Memory B cell (primary cell): ENCODE measurements around the gene CORO2A.

Experiments
- ATAC-seq: fragments of 150-1000 bp; cut with Tn5 transposase; 2 replicates; pipeline ENCODE4 v1.10.0; 2021; ENCODE audit warnings: low read depth, mild to moderate bottlenecking, moderate library complexity
- DNase-seq, 2 donors: peaks; one replicate each; pipeline ENCODE4 v3.0.0; 2022; ENCODE audit warnings: low spot score in 2 of 2
- H3K27ac Mint-ChIP-seq: one replicate; pipeline ENCODE4 v1.8.0; 2022; ENCODE audit warnings: mild to moderate bottlenecking, moderate library complexity, mixed read lengths
- H3K27me3 Mint-ChIP-seq: one replicate; pipeline ENCODE4 v1.8.0; 2022; ENCODE audit warnings: mixed read lengths
- H3K36me3 Mint-ChIP-seq: one replicate; pipeline ENCODE4 v1.8.0; 2022; ENCODE audit warnings: mild to moderate bottlenecking, mixed read lengths
- H3K4me1 Mint-ChIP-seq: one replicate; pipeline ENCODE4 v1.8.0; 2022; ENCODE audit warnings: mixed read lengths
- H3K4me3 Mint-ChIP-seq: one replicate; pipeline ENCODE4 v1.8.0; 2022; ENCODE audit warnings: mild to moderate bottlenecking, moderate library complexity, mixed read lengths
- H3K9me3 Mint-ChIP-seq: one replicate; pipeline ENCODE4 v1.8.0; 2022; ENCODE audit warnings: mixed read lengths

Gene CORO2A

DNA sequence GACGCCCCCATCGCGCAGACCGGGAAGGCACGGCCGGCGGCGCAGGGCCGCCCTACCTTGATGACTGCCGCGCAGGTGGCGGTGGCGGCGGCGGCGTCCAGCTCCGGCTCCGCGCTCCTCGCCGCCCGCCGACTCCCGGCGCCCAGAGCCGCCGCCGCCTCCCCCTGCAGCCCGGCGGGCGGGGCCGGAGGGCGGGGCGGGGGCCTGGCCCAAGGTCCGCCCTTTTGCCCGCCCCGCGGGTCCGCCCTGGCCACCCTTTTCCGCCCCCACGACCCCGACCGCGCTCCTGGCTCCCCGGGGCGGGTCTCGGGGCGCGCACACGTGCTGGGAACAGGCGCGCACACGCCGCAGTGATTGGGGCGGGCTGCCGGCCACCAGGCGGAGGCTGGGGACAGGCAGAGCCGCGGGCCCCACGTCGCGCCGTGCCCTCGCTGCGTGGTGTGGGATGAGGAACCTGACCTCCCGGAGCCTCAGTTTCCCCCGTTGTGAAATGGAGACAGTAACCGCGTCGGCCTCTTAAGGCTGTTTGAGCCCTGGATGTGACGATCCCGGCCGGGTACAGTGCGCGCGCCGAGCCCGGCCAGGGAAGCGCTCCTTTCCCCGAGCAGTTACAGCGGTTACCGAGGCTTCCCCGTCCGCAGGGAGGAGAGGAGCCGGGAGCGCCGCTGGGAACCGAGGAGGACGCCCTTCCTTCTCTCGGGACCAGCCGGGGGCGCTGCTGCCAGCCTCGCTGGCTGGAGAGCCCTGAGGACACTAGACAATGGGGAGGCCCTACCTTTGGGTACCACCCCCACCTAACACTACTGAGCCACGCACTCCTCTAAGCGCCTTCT lies at the start of gene CORO2A:
CORO2A (minus strand) TSS at position 135 of the 833 bp plus-strand sequence. CDS start 34,977 bp downstream, outside the sequence.
- H3K36me3 Mint-ChIP-seq, result no peaks in the 10 kb centered on the region
- peak within 1 kb of the TSS; percentile 86 for H3K4me3 Mint-ChIP-seq
- no peaks in the 10 kb centered on the region for H3K27me3 Mint-ChIP-seq
- DNase-seq (peak; percentile 47 to 59), ATAC-seq (peak; percentile 78)
- no peaks in the 10 kb centered on the region for H3K9me3 Mint-ChIP-seq
- H3K4me1 Mint-ChIP-seq, result peaks cover 8% of the 10 kb centered on the region
- peak within 1 kb of the TSS; percentile 47 for H3K27ac Mint-ChIP-seq

DNA sequence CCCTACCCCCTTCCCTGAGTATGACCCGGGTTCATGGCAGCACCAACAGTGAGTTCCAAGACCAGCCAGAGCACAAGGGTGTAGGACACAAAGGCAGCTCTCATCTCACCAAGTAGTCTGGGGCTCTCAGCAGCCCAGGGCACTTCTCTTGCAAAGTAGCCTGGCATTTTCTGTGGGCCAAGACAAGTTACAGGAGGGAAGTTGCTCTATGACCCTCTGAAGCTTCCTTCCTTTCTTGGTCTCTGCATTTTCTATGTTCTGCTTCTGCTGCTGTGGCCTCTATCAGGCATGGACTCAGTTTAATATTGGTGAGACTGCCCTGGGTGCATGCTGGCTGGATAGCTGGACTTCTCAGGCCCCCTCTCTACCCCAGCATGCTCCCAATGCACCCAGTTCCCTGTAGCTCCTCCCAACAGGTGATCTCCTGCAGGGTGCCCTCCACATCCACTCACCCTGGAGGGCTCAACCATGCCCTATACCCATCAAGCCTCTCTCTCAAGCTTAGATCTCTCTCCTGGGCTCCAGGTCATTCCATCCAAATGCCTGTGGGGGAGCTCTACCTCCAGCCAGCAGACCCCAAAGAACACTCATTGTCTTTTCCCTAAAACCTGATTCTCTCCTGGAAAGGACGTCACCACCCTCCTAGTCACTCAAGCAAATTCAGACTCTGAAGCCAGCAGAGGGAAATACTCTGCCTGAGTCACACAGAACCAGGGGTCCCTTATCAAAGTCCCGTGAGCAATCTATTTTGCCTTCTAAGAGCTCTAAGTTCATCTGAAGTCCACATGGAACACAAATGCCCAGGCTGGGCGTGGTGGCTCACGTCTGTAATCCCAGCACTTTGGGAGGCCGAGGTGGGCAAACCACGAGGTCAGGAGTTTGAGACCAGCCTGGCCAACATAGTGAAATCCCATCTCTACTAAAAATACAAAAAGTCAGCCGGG lies 49.2 kb upstream of the CORO2A start:
- no peaks in the 10 kb centered on the region for H3K9me3 Mint-ChIP-seq
- ATAC-seq, result no peak
- H3K4me3 Mint-ChIP-seq, result no peak overlapping the region
- H3K36me3 Mint-ChIP-seq, result peaks cover 7% of the 10 kb centered on the region
- peaks cover 4% of the 10 kb centered on the region for H3K4me1 Mint-ChIP-seq
- peak overlapping the region; percentile 26 for H3K27ac Mint-ChIP-seq
- no peaks in the 10 kb centered on the region for H3K27me3 Mint-ChIP-seq
- DNase-seq, result no peak

- Mint-ChIP-seq H3K4me1 (peaks cover 4% of the 10 kb centered on the region), H3K36me3 (peaks cover 8% of the 10 kb centered on the region), H3K27me3 (no peaks in the 10 kb centered on the region), H3K9me3 (no peaks in the 10 kb centered on the region), H3K27ac (no peak overlapping the region), H3K4me3 (no peak overlapping the region)
- ATAC-seq, result no peak
- no peak for DNase-seq
These were observed 48.0 kb upstream of the CORO2A start for GRCh38 chr9:98240475-98240874.

- Mint-ChIP-seq H3K36me3 (peaks cover 16% of the 10 kb centered on the region), H3K9me3 (no peaks in the 10 kb centered on the region), H3K4me3 (no peak overlapping the region), H3K27me3 (no peaks in the 10 kb centered on the region), H3K4me1 (peaks cover 4% of the 10 kb centered on the region), H3K27ac (no peak overlapping the region)
- DNase-seq (no peak), ATAC-seq (no peak)
These were observed 44.6 kb upstream of the CORO2A start for GRCh38 chr9:98236901-98237487.

GRCh38 chr9:98235126-98235525 lies 42.7 kb upstream of the CORO2A start:
- H3K9me3 Mint-ChIP-seq, result no peaks in the 10 kb centered on the region
- no peak overlapping the region for H3K27ac Mint-ChIP-seq
- H3K4me3 Mint-ChIP-seq, result no peak overlapping the region
- DNase-seq (no peak), ATAC-seq (no peak)
- H3K4me1 Mint-ChIP-seq, result no peaks in the 10 kb centered on the region
- peaks cover 13% of the 10 kb centered on the region for H3K36me3 Mint-ChIP-seq
- H3K27me3 Mint-ChIP-seq, result no peaks in the 10 kb centered on the region

- H3K27me3 Mint-ChIP-seq, result no peaks in the 10 kb centered on the region
- no peaks in the 10 kb centered on the region for H3K9me3 Mint-ChIP-seq
- no peaks in the 10 kb centered on the region for H3K4me1 Mint-ChIP-seq
- DNase-seq, result no peak
- no peak overlapping the region for H3K27ac Mint-ChIP-seq
- no peak for ATAC-seq
- no peak overlapping the region for H3K4me3 Mint-ChIP-seq
- H3K36me3 Mint-ChIP-seq, result peaks cover 13% of the 10 kb centered on the region
These were observed 41.9 kb upstream of the CORO2A start for GRCh38 chr9:98234245-98234825.

- Mint-ChIP-seq H3K27ac (no peak overlapping the region), H3K27me3 (no peaks in the 10 kb centered on the region), H3K9me3 (no peaks in the 10 kb centered on the region), H3K4me3 (no peak overlapping the region), H3K4me1 (no peaks in the 10 kb centered on the region), H3K36me3 (peaks cover 13% of the 10 kb centered on the region)
- ATAC-seq (no peak), DNase-seq (no peak)
These were observed 40.5 kb upstream of the CORO2A start for GRCh38 chr9:98232926-98233325.

- Mint-ChIP-seq H3K27ac (no peak overlapping the region), H3K4me1 (no peaks in the 10 kb centered on the region), H3K4me3 (no peak overlapping the region), H3K36me3 (peaks cover 14% of the 10 kb centered on the region), H3K9me3 (no peaks in the 10 kb centered on the region), H3K27me3 (no peaks in the 10 kb centered on the region)
- no peak for ATAC-seq
- no peak for DNase-seq
These were observed 39.5 kb upstream of the CORO2A start for GRCh38 chr9:98231770-98232478.

- H3K9me3 Mint-ChIP-seq, result no peaks in the 10 kb centered on the region
- no peak overlapping the region for H3K4me3 Mint-ChIP-seq
- H3K36me3 Mint-ChIP-seq, result peaks cover 15% of the 10 kb centered on the region
- no peak for ATAC-seq
- H3K27ac Mint-ChIP-seq, result no peak overlapping the region
- H3K27me3 Mint-ChIP-seq, result no peaks in the 10 kb centered on the region
- H3K4me1 Mint-ChIP-seq, result no peaks in the 10 kb centered on the region
- no peak for DNase-seq
These were observed 38.4 kb upstream of the CORO2A start for GRCh38 chr9:98230789-98231188.

DNA sequence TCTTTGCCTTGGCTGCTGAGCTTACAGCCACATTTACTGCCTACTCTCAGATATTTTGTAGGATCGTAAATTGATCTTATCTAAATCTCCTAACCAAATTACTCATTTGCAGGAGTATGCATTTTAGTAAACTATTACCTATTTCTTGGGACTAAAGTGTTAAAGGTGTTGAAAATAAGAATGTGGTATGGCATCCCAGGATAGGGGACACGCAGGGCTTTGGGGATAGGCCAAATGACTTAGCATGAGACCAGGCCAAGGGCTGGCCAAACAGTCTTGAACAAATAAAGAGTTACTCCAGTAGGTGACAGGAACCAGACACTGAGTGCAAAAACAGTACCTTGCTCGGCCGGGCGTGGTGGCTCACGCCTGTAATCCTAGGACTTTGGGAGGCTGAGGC lies 37.9 kb upstream of the CORO2A start:
- H3K36me3 Mint-ChIP-seq, result peaks cover 12% of the 10 kb centered on the region
- no peak for DNase-seq
- no peaks in the 10 kb centered on the region for H3K4me1 Mint-ChIP-seq
- H3K9me3 Mint-ChIP-seq, result no peaks in the 10 kb centered on the region
- H3K4me3 Mint-ChIP-seq, result no peak overlapping the region
- ATAC-seq, result no peak
- H3K27me3 Mint-ChIP-seq, result no peaks in the 10 kb centered on the region
- no peak overlapping the region for H3K27ac Mint-ChIP-seq

- no peak overlapping the region for H3K4me3 Mint-ChIP-seq
- H3K36me3 Mint-ChIP-seq, result peaks cover 10% of the 10 kb centered on the region
- no peaks in the 10 kb centered on the region for H3K27me3 Mint-ChIP-seq
- no peaks in the 10 kb centered on the region for H3K4me1 Mint-ChIP-seq
- no peak overlapping the region for H3K27ac Mint-ChIP-seq
- H3K9me3 Mint-ChIP-seq, result no peaks in the 10 kb centered on the region
- DNase-seq (no peak), ATAC-seq (no peak)
These were observed 37.2 kb upstream of the CORO2A start for GRCh38 chr9:98229620-98230019.

DNA sequence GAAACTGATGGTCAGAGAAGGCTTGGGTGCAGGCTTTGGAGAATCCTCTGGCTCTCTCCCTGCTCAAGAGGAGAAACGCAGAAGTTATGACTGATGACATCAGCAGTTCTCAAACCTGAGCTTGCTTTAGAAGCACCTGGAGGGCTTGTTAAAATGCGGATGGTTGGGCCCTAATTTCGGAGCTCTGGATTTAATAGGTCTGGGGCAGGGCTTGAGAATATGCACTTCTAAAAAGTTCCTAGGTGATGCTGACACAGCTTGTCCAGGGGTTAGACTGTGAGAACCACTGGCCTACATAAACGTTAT lies 36.6 kb upstream of the CORO2A start:
- H3K4me3 Mint-ChIP-seq, result no peak overlapping the region
- H3K4me1 Mint-ChIP-seq, result no peaks in the 10 kb centered on the region
- H3K27me3 Mint-ChIP-seq, result no peaks in the 10 kb centered on the region
- no peak overlapping the region for H3K27ac Mint-ChIP-seq
- H3K36me3 Mint-ChIP-seq, result peaks cover 10% of the 10 kb centered on the region
- no peaks in the 10 kb centered on the region for H3K9me3 Mint-ChIP-seq
- ATAC-seq (no peak), DNase-seq (no peak)

DNA sequence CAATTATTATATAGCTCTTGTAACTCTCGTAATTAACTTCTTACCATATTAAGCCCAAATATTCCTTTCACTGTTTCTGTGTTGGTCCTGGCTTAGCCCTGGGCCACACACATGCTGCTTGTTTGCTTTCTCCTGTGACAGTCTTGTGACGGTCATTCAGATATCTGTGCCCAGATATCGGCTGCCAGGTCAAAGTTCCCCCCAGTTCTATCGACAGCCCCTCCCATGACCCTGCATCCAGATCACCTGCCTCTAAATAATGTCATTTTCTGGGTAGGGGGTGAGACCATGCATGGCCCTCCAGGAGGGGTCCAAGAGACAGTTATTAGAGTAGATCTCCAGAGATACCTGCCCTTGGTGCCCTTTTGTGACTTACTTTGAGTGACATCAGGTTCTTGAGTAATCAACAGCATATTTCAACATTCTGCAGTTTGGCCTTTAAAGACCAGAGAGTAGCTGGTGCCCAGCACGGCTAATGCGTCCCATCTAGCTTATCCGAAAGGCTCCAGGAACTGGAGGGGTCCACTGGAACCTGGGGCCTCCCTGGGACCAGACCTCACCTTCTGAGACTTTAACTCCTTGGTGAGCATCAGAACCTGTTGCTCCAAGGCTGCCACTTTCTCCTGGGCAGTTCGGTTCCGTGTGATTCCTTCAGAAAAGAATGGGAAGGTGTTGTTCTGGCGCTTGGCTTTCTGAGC lies 36.1 kb upstream of the CORO2A start:
- no peak for DNase-seq
- H3K27ac Mint-ChIP-seq, result no peak overlapping the region
- no peaks in the 10 kb centered on the region for H3K27me3 Mint-ChIP-seq

More for the DNA sequence above, 36.1 kb upstream of the CORO2A start:
- Mint-ChIP-seq H3K9me3 (no peaks in the 10 kb centered on the region), H3K4me3 (no peak overlapping the region), H3K36me3 (peaks cover 9% of the 10 kb centered on the region), H3K4me1 (no peaks in the 10 kb centered on the region)
- no peak for ATAC-seq
